ENCODE data around the gene FTO.

Gene FTO

GRCh38 chr16:53912155-53912554 lies 208.2 kb downstream of the FTO start:
- no peak for ATAC-seq
- Mint-ChIP-seq H3K9me3 (no peaks in the 10 kb centered on the region), H3K27me3 (no peaks in the 10 kb centered on the region), H3K4me1 (no peaks in the 10 kb centered on the region), H3K27ac (no peak overlapping the region), H3K4me3 (no peak overlapping the region), H3K36me3 (peaks cover 20% of the 10 kb centered on the region)

DNA sequence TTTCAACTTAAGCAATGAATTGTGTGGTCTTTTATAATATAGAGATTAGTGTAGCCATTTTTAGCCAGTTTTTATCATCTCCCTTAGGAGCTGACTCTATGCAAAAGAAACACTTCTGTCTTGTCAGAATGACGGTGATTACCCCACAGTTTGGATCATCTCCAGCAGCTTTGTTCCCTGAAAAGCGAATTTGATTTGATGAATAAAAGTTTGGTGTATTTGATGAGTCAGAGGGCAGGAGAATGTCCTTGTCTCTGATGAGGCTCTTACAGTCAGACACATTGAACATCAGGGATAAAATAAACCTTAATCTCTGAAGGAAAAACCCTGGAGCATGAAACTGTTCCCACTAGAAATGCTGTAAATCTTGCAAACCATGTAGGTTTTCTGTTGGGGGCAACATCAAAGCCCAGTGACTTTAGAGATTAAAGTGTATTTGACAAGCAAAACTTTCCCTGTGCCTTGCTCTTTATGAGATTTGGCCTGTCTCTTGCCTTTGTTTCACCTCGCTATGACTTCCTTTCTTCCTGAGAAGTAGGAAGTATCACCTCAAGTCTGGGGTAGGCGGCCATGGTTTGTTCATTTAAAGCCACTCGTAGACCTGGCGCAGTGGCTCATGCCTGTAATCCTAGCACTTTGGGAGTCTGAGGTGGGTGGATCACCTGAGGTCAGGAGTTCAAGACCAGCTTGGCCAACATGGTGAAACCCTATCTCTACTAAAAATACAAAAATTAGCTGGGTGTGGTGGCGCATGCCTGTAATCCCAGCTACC lies 209.3 kb downstream of the FTO start:
- Mint-ChIP-seq H3K27ac (no peak overlapping the region), H3K36me3 (peaks cover 26% of the 10 kb centered on the region), H3K4me1 (no peaks in the 10 kb centered on the region), H3K27me3 (no peaks in the 10 kb centered on the region), H3K9me3 (no peaks in the 10 kb centered on the region), H3K4me3 (no peak overlapping the region)
- ATAC-seq, result no peak

DNA sequence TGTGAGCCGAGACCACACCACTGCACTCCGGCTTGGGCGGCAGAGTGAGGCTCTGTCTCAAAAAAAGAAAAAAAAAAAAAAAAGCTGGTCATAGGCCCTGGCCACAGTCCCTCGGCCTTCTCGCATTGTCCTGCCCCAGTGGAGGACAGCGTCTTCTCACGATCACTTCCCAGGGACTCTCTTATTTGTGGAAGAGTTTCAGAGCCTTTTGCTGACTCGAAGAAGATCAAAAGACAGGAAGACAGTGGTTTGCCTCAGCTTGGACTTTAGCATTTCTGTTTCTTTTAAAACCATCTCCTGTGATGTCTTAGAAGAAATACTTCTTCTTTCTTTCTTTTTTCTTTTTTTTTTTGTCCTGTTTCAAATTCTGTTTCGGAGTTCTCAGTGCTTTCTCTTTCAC lies 210.0 kb downstream of the FTO start:
- Mint-ChIP-seq H3K4me1 (no peaks in the 10 kb centered on the region), H3K27me3 (no peaks in the 10 kb centered on the region), H3K9me3 (no peaks in the 10 kb centered on the region), H3K27ac (no peak overlapping the region), H3K4me3 (no peak overlapping the region), H3K36me3 (peaks cover 26% of the 10 kb centered on the region)
- ATAC-seq, result no peak

- ATAC-seq, result no peak
- Mint-ChIP-seq H3K27me3 (no peaks in the 10 kb centered on the region), H3K4me3 (no peak overlapping the region), H3K36me3 (peaks cover 26% of the 10 kb centered on the region), H3K4me1 (no peaks in the 10 kb centered on the region), H3K27ac (no peak overlapping the region), H3K9me3 (no peaks in the 10 kb centered on the region)
These were observed 210.8 kb downstream of the FTO start for GRCh38 chr16:53914736-53915135.

GRCh38 chr16:53915452-53916160 lies 211.7 kb downstream of the FTO start:
- ATAC-seq, result no peak
- Mint-ChIP-seq H3K4me3 (no peak overlapping the region), H3K36me3 (peaks cover 26% of the 10 kb centered on the region), H3K27ac (no peak overlapping the region), H3K27me3 (no peaks in the 10 kb centered on the region), H3K4me1 (no peaks in the 10 kb centered on the region), H3K9me3 (no peaks in the 10 kb centered on the region)

- no peak overlapping the region for H3K27ac Mint-ChIP-seq
- H3K4me3 Mint-ChIP-seq, result no peak overlapping the region
- no peaks in the 10 kb centered on the region for H3K9me3 Mint-ChIP-seq
- no peaks in the 10 kb centered on the region for H3K27me3 Mint-ChIP-seq
- no peaks in the 10 kb centered on the region for H3K4me1 Mint-ChIP-seq
- ATAC-seq, result no peak
- peaks cover 28% of the 10 kb centered on the region for H3K36me3 Mint-ChIP-seq
These were observed 217.0 kb downstream of the FTO start for GRCh38 chr16:53920988-53921387.

DNA sequence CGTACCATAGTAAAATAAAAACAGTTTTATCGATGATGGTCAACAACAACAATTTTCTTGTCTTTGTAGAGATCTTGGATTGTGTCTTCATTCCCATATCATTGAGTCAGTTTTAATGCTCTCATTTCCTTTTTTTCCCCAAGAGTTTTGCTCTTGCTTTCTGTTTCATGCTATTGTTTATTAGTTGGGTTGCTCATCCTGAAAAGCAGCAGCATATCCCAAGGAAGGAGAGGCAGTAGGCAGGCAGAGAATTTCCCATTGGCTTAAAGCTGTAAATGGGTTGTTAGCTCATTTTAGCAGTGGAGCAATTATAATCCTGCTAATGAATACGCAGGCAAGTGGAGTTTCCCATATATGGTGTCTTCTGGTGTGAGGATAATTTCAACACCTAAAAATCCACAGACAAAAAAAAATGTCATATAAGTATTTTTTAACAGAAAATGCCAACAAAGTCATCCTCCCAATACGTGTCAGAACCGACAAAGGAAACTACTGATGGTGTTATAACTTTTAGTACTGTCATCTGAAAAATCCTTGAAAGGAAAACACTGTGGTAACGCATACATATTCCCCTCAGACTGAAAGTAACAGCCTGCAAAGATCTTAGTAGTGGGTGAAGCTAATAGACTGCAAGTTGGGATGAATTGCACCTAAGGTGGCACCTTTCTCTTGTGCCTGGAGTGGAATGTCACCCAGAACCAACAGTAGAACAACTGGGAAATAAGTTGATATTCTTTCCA lies 218.3 kb downstream of the FTO start:
- H3K36me3 Mint-ChIP-seq, result peaks cover 24% of the 10 kb centered on the region
- H3K9me3 Mint-ChIP-seq, result no peaks in the 10 kb centered on the region
- no peak for ATAC-seq
- no peaks in the 10 kb centered on the region for H3K27me3 Mint-ChIP-seq
- H3K27ac Mint-ChIP-seq, result no peak overlapping the region
- H3K4me1 Mint-ChIP-seq, result no peaks in the 10 kb centered on the region
- no peak overlapping the region for H3K4me3 Mint-ChIP-seq

GRCh38 chr16:53922807-53923571 lies 219.0 kb downstream of the FTO start:
- Mint-ChIP-seq H3K27me3 (no peaks in the 10 kb centered on the region), H3K4me1 (no peaks in the 10 kb centered on the region), H3K4me3 (no peak overlapping the region), H3K9me3 (no peaks in the 10 kb centered on the region), H3K36me3 (peaks cover 17% of the 10 kb centered on the region), H3K27ac (no peak overlapping the region)
- no peak for ATAC-seq

- no peaks in the 10 kb centered on the region for H3K4me1 Mint-ChIP-seq
- H3K36me3 Mint-ChIP-seq, result peaks cover 14% of the 10 kb centered on the region
- no peak overlapping the region for H3K4me3 Mint-ChIP-seq
- ATAC-seq, result no peak
- H3K27ac Mint-ChIP-seq, result no peak overlapping the region
- no peaks in the 10 kb centered on the region for H3K9me3 Mint-ChIP-seq
- H3K27me3 Mint-ChIP-seq, result no peaks in the 10 kb centered on the region
These were observed 220.6 kb downstream of the FTO start for GRCh38 chr16:53924331-53925106.

DNA sequence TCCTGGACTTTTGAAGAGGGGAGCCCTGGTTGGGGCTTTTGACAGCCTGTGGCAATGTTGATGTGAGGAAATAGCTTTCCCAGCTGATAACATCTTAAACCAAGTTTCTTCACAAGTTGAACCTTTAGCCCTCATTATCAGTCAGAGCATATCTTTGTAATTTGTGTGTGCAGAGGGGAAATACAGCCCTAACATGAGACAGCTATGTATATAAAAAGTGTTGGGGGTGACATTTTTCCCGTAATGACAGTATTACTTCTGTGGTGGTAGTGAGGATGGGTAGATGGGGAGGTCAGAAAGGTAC lies 221.1 kb downstream of the FTO start:
- peaks cover 14% of the 10 kb centered on the region for H3K36me3 Mint-ChIP-seq
- ATAC-seq, result no peak
- H3K27ac Mint-ChIP-seq, result no peak overlapping the region
- H3K27me3 Mint-ChIP-seq, result no peaks in the 10 kb centered on the region
- H3K9me3 Mint-ChIP-seq, result no peaks in the 10 kb centered on the region
- H3K4me3 Mint-ChIP-seq, result no peak overlapping the region
- H3K4me1 Mint-ChIP-seq, result no peaks in the 10 kb centered on the region

DNA sequence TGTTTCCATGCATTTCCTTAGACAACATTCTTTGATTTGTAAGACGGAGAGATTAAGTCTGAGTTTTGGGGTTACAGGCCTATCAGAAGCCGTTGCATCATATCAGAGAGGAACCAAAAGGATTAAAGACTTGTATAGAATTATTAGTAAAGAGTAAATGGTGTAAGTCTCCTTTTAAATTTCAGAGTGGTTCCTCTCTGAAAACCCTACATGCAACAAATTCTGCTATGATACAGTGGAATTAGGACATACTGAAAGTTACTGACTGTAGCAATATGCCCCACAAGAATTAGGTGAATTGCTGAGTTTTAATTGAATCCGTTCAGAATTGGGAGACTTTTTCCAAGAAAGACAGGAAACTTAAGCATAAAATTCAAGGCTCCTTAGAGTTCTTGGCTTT lies 221.6 kb downstream of the FTO start:
- Mint-ChIP-seq H3K27me3 (no peaks in the 10 kb centered on the region), H3K27ac (no peak overlapping the region), H3K9me3 (no peaks in the 10 kb centered on the region), H3K36me3 (peaks cover 14% of the 10 kb centered on the region), H3K4me1 (no peaks in the 10 kb centered on the region), H3K4me3 (no peak overlapping the region)
- no peak for ATAC-seq

- ATAC-seq, result no peak
- Mint-ChIP-seq H3K27ac (no peak overlapping the region), H3K9me3 (no peaks in the 10 kb centered on the region), H3K36me3 (peaks cover 14% of the 10 kb centered on the region), H3K27me3 (no peaks in the 10 kb centered on the region), H3K4me1 (no peaks in the 10 kb centered on the region), H3K4me3 (no peak overlapping the region)
These were observed 222.3 kb downstream of the FTO start for GRCh38 chr16:53926209-53926608.

DNA sequence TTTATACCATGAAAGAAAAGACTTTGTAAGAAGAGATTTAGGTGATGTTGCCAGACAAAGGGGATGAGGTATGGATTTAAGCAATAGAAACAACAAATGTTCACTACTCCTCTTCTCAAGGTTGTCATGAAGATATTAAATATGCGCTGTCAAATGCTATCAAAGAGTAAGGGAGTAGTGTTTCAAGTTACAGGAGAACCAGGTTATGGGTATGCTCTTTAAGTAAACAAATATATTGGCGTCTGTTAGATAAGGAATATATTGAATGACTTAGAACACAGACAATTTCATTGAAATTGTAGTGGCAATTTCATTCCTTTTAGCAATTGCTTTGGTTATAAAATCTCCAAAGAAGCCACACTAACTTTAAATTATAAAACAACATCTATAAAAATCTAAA lies 229.0 kb downstream of the FTO start:
- Mint-ChIP-seq H3K9me3 (no peaks in the 10 kb centered on the region), H3K27me3 (no peaks in the 10 kb centered on the region), H3K4me3 (no peak overlapping the region), H3K27ac (no peak overlapping the region), H3K4me1 (no peaks in the 10 kb centered on the region), H3K36me3 (peaks cover 44% of the 10 kb centered on the region)
- no peak for ATAC-seq

DNA sequence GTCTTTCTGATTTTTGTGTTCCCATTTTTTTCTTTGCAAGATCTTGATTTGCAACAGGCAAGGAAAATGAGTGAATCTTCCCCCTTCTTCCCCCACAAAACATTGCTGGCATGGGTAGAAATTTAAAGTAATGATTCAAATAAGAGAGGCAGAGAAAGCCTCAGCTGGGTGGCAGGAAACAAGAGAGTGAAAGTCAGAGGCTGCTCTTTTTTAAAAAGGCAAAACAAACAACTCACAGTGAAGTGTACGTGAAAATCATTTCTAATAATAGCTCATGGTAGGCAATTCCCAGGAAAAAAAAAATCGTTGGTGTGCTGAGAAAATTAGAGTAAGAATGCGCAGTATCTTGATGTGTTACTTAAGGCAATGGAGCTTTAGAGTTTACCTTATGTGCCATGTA lies 229.5 kb downstream of the FTO start:
- no peak overlapping the region for H3K27ac Mint-ChIP-seq
- peaks cover 2% of the 10 kb centered on the region for H3K9me3 Mint-ChIP-seq
- no peak overlapping the region for H3K4me3 Mint-ChIP-seq
- H3K27me3 Mint-ChIP-seq, result no peaks in the 10 kb centered on the region
- H3K4me1 Mint-ChIP-seq, result no peaks in the 10 kb centered on the region
- peaks cover 48% of the 10 kb centered on the region for H3K36me3 Mint-ChIP-seq
- no peak for ATAC-seq

DNA sequence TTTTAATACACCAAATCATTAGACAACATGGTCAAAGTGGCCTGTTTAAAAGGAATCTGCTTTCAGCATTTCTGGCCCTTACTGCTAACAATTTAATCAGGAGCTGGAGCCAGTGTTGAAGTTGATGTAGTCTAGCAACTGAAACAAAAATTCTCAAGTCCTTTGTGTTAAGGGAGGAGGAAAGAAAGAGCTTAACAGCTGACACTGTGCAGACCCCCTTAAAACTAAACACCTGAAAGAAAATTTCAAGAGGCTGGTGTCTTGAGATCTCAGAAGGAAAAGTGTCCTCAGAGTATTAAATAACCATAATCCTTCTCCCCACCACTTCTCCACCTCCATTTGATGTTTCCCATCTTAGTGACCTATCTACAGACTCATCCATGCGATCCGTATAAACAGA lies 232.1 kb downstream of the FTO start:
- H3K4me1 Mint-ChIP-seq, result no peaks in the 10 kb centered on the region
- peaks cover 4% of the 10 kb centered on the region for H3K9me3 Mint-ChIP-seq
- H3K36me3 Mint-ChIP-seq, result peaks cover 74% of the 10 kb centered on the region
- ATAC-seq, result no peak
- no peak overlapping the region for H3K27ac Mint-ChIP-seq
- no peak overlapping the region for H3K4me3 Mint-ChIP-seq
- H3K27me3 Mint-ChIP-seq, result no peaks in the 10 kb centered on the region

Data from stimulated activated memory B cell treated with anti-CD40 and anti-IgM and Interleukin-4, amounts not matched to agents 10 μg/mL and 1 μg/mL and 100 μg/mL, for 72 hours (primary cell).